GM23338 (cell line): ENCODE measurements around the gene CNOT4. TPM values are rescaled to one million over a fixed set of nuclear protein-coding genes. Genes with fewer than 3 reads are reported as not detected.

ENCODE experiments used
- ATAC-seq: fragments of 200-7000 bp; cut with Tn5 transposase; 3 replicates; pipeline ENCODE4 v1.9.1; 2020
- DNase-seq: peaks from one replicate; pipeline ENCODE4 v3.0.0-alpha.2; 2015; ENCODE audit warnings: low spot score
- H2AFZ ChIP-seq: fragments of 200-600 bp; sonication (generic); 2 replicates; pipeline ENCODE4 v1.8.0; 2016; ENCODE audit warnings: antibody characterized with exemption, mild to moderate bottlenecking, moderate library complexity
- H3F3A ChIP-seq: fragments of 200-600 bp; sonication (generic); replicated peaks from 2 replicates; pipeline ENCODE4 v1.8.0; 2017; ENCODE audit warnings: antibody characterized with exemption, mixed run types, low read depth
- H3K27ac ChIP-seq: fragments of 200-600 bp; sonication (generic); 2 replicates; pipeline ENCODE4 v1.6.1; 2016; ENCODE audit warnings: low read depth
- H3K27me3 ChIP-seq: fragments of 200-600 bp; sonication (generic); 2 replicates; pipeline ENCODE4 v1.8.0; 2016; ENCODE audit warnings: mild to moderate bottlenecking, mixed run types, moderate library complexity; ENCODE audit not compliant: insufficient read depth
- H3K36me3 ChIP-seq: fragments of 200-600 bp; sonication (generic); 2 replicates; pipeline ENCODE4 v1.8.0; 2016; ENCODE audit warnings: mild to moderate bottlenecking; ENCODE audit not compliant: insufficient read depth
- H3K4me1 ChIP-seq: fragments of 200-600 bp; sonication (generic); 2 replicates; pipeline ENCODE4 v1.8.0; 2016; ENCODE audit warnings: mild to moderate bottlenecking, moderate library complexity; ENCODE audit not compliant: insufficient read depth
- H3K4me2 ChIP-seq: fragments of 200-600 bp; sonication (generic); 2 replicates; pipeline ENCODE4 v1.7.1; 2017; ENCODE audit warnings: mixed run types
- H3K4me3 ChIP-seq: fragments of 200-600 bp; sonication (generic); 2 replicates; pipeline ENCODE4 v1.6.1; 2016; ENCODE audit warnings: mixed run types
- H3K79me2 ChIP-seq: fragments of 200-600 bp; sonication (generic); replicated peaks from 2 replicates; pipeline ENCODE4 v1.8.0; 2017; ENCODE audit warnings: mild to moderate bottlenecking; ENCODE audit not compliant: insufficient read depth
- H3K9me2 ChIP-seq: fragments of 200-600 bp; sonication (generic); 2 replicates; pipeline ENCODE4 v1.8.0; 2017; ENCODE audit not compliant: insufficient read depth
- H4K20me1 ChIP-seq: fragments of 200-600 bp; sonication (generic); replicated peaks from 2 replicates; pipeline ENCODE4 v1.8.0; 2017; ENCODE audit warnings: mild to moderate bottlenecking; ENCODE audit not compliant: insufficient read depth
- H3K27ac Mint-ChIP-seq: 2 replicates; pipeline ENCODE4 v1.8.0; 2020; ENCODE audit warnings: inconsistent platforms, mild to moderate bottlenecking, moderate library complexity, mixed read lengths
- H3K27me3 Mint-ChIP-seq: 3 replicates; pipeline ENCODE4 v1.8.0; 2022; ENCODE audit warnings: low read depth, mild to moderate bottlenecking, moderate library complexity, mixed read lengths, inconsistent platforms; ENCODE audit not compliant: insufficient read depth, poor library complexity
- H3K36me3 Mint-ChIP-seq: 3 replicates; pipeline ENCODE4 v1.8.0; 2021; ENCODE audit warnings: low read depth, mild to moderate bottlenecking, inconsistent platforms, moderate library complexity, mixed read lengths
- H3K4me1 Mint-ChIP-seq: 3 replicates; pipeline ENCODE4 v1.8.0; 2020; ENCODE audit warnings: mild to moderate bottlenecking, inconsistent platforms, mixed read lengths
- H3K4me3 Mint-ChIP-seq: 3 replicates; pipeline ENCODE4 v1.8.0; 2021; ENCODE audit warnings: moderate library complexity, mild to moderate bottlenecking, inconsistent platforms, mixed read lengths
- H3K9me3 Mint-ChIP-seq: 3 replicates; pipeline ENCODE4 v1.8.0; 2020; ENCODE audit warnings: moderate library complexity, mild to moderate bottlenecking, inconsistent platforms, mixed read lengths
- CREB1 ChIP-seq: fragments of 250-450 bp; sonication (Bioruptor Pico); IDR thresholded peaks from 2 replicates; pipeline ENCODE4 v1.5.0; 2020; ENCODE audit warnings: low read depth, mild to moderate bottlenecking, moderate library complexity
- EZH2 ChIP-seq: fragments of 200-600 bp; sonication (generic); IDR thresholded peaks from one replicate; pipeline ENCODE4 v1.8.0; 2017; ENCODE audit warnings: antibody characterized with exemption, mild to moderate bottlenecking, low read depth; ENCODE audit not compliant: unreplicated experiment
- EZH2phosphoT487 ChIP-seq: fragments of 200-600 bp; sonication (generic); IDR thresholded peaks from one replicate; pipeline ENCODE4 v1.8.1; 2018; ENCODE audit warnings: antibody characterized with exemption; ENCODE audit not compliant: unreplicated experiment
- JUNB ChIP-seq: IDR thresholded peaks from one replicate; pipeline ENCODE4 v1.6.1; 2016; ENCODE audit warnings: antibody characterized with exemption; ENCODE audit not compliant: unreplicated experiment
- NANOG ChIP-seq: IDR thresholded peaks from 2 replicates; pipeline ENCODE4 v1.6.1; 2016; ENCODE audit warnings: antibody characterized with exemption, borderline replicate concordance
- POLR2AphosphoS5 ChIP-seq: IDR thresholded peaks from 2 replicates; pipeline ENCODE4 v1.6.1; 2016; ENCODE audit warnings: antibody characterized with exemption, low read depth
- STAT1 ChIP-seq: IDR thresholded peaks from one replicate; pipeline ENCODE4 v1.6.1; 2016; ENCODE audit warnings: antibody characterized with exemption; ENCODE audit not compliant: unreplicated experiment
- ZNF114 ChIP-seq: fragments of 250-450 bp; sonication (Bioruptor Pico); IDR thresholded peaks from 2 replicates; pipeline ENCODE4 v1.5.0; 2020; ENCODE audit warnings: mild to moderate bottlenecking, moderate library complexity
- ZNF331 ChIP-seq: fragments of 250-450 bp; sonication (Bioruptor Pico); IDR thresholded peaks from 2 replicates; pipeline ENCODE4 v1.5.0; 2020; ENCODE audit warnings: low read depth, mild to moderate bottlenecking, moderate library complexity
- polyA plus RNA-seq: library from polyadenylated mRNA; unstranded; fragments of >200 nt; fragmentation: Nextera tagmentation; extraction: Ambion mirVana; gene quantifications from 2 replicates; pipeline ENCODE4 v1.2.1, GENCODE V29; 2016
- total RNA-seq: library from RNA; depleted of rRNA; stranded (reverse); fragments of >200 nt; shearing (Covaris generic); gene quantifications from 2 replicates; pipeline ENCODE4 v1.2.3, GENCODE V29; 2014
- TF ChIP-seq, protein P1 (sequence below), 2 experiments: fragments of 200-600 bp in 1 of 2; sonication (generic) in 1 of 2; conservative IDR thresholded peaks; 2 replicates each; pipeline versions ENCODE4 v1.5.1 to v1.6.1; 2016 to 2017; ENCODE audit warnings: antibody characterized with exemption in 2 of 2, low read depth in 2 of 2, mild to moderate bottlenecking in 2 of 2, moderate library complexity in 1 of 2
- TF ChIP-seq, protein P2 (sequence below): IDR thresholded peaks from one replicate; pipeline ENCODE4 v1.6.1; 2018; ENCODE audit warnings: antibody characterized with exemption; ENCODE audit not compliant: unreplicated experiment
- TF ChIP-seq, protein P3 (sequence below): IDR thresholded peaks from 2 replicates; pipeline ENCODE4 v1.6.1; 2016; ENCODE audit warnings: antibody characterized with exemption
- TF ChIP-seq, protein P4 (sequence below): fragments of 250-450 bp; sonication (Bioruptor Pico); IDR thresholded peaks from 2 replicates; pipeline ENCODE4 v1.5.0; 2020; ENCODE audit warnings: mild to moderate bottlenecking, moderate library complexity

Gene CNOT4
- total and polyA plus RNA-seq, 2 experiments from 2014 or later = 18.9 to 26.2 TPM

DNA sequence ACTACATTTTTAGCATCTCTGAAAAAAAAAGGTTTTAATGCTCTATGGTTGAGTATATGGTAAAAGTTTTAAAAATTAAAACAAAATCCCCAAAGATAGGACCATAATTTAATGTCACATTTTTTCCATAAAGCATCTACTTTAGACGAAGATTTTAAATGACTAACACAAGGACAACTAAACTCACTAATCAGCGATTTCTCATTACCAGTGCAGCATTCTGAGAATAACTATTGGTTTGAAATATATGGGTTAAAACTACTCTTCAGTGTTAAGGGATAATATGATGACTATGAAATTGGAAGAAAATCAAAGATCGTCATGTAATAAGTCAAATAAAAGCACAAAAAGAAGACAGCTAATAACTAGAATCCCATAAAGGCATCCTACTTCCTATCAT is 118.4 kb downstream of the CNOT4 start:
- Mint-ChIP-seq H3K4me1 (peaks cover 16% of the 10 kb centered on the region), H3K27me3 (no peaks in the 10 kb centered on the region), H3K36me3 (peaks cover 10% of the 10 kb centered on the region), H3K4me3 (no peak overlapping the region), H3K27ac (no peak overlapping the region), H3K9me3 (no peaks in the 10 kb centered on the region)
- no peak for ATAC-seq
- no peaks in the 10 kb centered on the region for H3K27me3 ChIP-seq
- no peak overlapping the region for H3K27ac ChIP-seq
- H3K36me3 ChIP-seq = no peaks in the 10 kb centered on the region; the same call in 1 of the 2 replicates
- H3K79me2 ChIP-seq = no peaks in the 10 kb centered on the region
- no peaks in the 10 kb centered on the region for H3K9me2 ChIP-seq
- no peaks in the 10 kb centered on the region for H4K20me1 ChIP-seq
- TF ChIP-seq, protein P1, sequence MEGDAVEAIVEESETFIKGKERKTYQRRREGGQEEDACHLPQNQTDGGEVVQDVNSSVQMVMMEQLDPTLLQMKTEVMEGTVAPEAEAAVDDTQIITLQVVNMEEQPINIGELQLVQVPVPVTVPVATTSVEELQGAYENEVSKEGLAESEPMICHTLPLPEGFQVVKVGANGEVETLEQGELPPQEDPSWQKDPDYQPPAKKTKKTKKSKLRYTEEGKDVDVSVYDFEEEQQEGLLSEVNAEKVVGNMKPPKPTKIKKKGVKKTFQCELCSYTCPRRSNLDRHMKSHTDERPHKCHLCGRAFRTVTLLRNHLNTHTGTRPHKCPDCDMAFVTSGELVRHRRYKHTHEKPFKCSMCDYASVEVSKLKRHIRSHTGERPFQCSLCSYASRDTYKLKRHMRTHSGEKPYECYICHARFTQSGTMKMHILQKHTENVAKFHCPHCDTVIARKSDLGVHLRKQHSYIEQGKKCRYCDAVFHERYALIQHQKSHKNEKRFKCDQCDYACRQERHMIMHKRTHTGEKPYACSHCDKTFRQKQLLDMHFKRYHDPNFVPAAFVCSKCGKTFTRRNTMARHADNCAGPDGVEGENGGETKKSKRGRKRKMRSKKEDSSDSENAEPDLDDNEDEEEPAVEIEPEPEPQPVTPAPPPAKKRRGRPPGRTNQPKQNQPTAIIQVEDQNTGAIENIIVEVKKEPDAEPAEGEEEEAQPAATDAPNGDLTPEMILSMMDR (conservative IDR thresholded peaks at IDR 0.05; ENCODE audit: low read depth in 2 of 2) = no peak
- TF ChIP-seq ZNF114 = no peak
- TF ChIP-seq, protein P2, sequence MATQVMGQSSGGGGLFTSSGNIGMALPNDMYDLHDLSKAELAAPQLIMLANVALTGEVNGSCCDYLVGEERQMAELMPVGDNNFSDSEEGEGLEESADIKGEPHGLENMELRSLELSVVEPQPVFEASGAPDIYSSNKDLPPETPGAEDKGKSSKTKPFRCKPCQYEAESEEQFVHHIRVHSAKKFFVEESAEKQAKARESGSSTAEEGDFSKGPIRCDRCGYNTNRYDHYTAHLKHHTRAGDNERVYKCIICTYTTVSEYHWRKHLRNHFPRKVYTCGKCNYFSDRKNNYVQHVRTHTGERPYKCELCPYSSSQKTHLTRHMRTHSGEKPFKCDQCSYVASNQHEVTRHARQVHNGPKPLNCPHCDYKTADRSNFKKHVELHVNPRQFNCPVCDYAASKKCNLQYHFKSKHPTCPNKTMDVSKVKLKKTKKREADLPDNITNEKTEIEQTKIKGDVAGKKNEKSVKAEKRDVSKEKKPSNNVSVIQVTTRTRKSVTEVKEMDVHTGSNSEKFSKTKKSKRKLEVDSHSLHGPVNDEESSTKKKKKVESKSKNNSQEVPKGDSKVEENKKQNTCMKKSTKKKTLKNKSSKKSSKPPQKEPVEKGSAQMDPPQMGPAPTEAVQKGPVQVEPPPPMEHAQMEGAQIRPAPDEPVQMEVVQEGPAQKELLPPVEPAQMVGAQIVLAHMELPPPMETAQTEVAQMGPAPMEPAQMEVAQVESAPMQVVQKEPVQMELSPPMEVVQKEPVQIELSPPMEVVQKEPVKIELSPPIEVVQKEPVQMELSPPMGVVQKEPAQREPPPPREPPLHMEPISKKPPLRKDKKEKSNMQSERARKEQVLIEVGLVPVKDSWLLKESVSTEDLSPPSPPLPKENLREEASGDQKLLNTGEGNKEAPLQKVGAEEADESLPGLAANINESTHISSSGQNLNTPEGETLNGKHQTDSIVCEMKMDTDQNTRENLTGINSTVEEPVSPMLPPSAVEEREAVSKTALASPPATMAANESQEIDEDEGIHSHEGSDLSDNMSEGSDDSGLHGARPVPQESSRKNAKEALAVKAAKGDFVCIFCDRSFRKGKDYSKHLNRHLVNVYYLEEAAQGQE = no peak
- TF ChIP-seq ZNF331 (CRISPR knock-in tag) = no peak
- no peak for TF ChIP-seq STAT1
- no peak for TF ChIP-seq CREB1 (CRISPR knock-in tag)
- no peak for TF ChIP-seq NANOG
- TF ChIP-seq, protein P3, sequence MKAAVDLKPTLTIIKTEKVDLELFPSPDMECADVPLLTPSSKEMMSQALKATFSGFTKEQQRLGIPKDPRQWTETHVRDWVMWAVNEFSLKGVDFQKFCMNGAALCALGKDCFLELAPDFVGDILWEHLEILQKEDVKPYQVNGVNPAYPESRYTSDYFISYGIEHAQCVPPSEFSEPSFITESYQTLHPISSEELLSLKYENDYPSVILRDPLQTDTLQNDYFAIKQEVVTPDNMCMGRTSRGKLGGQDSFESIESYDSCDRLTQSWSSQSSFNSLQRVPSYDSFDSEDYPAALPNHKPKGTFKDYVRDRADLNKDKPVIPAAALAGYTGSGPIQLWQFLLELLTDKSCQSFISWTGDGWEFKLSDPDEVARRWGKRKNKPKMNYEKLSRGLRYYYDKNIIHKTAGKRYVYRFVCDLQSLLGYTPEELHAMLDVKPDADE = no peak
- no peak for TF ChIP-seq EZH2
- no peak for TF ChIP-seq POLR2AphosphoS5
- TF ChIP-seq JUNB = no peak
- TF ChIP-seq, protein P4, sequence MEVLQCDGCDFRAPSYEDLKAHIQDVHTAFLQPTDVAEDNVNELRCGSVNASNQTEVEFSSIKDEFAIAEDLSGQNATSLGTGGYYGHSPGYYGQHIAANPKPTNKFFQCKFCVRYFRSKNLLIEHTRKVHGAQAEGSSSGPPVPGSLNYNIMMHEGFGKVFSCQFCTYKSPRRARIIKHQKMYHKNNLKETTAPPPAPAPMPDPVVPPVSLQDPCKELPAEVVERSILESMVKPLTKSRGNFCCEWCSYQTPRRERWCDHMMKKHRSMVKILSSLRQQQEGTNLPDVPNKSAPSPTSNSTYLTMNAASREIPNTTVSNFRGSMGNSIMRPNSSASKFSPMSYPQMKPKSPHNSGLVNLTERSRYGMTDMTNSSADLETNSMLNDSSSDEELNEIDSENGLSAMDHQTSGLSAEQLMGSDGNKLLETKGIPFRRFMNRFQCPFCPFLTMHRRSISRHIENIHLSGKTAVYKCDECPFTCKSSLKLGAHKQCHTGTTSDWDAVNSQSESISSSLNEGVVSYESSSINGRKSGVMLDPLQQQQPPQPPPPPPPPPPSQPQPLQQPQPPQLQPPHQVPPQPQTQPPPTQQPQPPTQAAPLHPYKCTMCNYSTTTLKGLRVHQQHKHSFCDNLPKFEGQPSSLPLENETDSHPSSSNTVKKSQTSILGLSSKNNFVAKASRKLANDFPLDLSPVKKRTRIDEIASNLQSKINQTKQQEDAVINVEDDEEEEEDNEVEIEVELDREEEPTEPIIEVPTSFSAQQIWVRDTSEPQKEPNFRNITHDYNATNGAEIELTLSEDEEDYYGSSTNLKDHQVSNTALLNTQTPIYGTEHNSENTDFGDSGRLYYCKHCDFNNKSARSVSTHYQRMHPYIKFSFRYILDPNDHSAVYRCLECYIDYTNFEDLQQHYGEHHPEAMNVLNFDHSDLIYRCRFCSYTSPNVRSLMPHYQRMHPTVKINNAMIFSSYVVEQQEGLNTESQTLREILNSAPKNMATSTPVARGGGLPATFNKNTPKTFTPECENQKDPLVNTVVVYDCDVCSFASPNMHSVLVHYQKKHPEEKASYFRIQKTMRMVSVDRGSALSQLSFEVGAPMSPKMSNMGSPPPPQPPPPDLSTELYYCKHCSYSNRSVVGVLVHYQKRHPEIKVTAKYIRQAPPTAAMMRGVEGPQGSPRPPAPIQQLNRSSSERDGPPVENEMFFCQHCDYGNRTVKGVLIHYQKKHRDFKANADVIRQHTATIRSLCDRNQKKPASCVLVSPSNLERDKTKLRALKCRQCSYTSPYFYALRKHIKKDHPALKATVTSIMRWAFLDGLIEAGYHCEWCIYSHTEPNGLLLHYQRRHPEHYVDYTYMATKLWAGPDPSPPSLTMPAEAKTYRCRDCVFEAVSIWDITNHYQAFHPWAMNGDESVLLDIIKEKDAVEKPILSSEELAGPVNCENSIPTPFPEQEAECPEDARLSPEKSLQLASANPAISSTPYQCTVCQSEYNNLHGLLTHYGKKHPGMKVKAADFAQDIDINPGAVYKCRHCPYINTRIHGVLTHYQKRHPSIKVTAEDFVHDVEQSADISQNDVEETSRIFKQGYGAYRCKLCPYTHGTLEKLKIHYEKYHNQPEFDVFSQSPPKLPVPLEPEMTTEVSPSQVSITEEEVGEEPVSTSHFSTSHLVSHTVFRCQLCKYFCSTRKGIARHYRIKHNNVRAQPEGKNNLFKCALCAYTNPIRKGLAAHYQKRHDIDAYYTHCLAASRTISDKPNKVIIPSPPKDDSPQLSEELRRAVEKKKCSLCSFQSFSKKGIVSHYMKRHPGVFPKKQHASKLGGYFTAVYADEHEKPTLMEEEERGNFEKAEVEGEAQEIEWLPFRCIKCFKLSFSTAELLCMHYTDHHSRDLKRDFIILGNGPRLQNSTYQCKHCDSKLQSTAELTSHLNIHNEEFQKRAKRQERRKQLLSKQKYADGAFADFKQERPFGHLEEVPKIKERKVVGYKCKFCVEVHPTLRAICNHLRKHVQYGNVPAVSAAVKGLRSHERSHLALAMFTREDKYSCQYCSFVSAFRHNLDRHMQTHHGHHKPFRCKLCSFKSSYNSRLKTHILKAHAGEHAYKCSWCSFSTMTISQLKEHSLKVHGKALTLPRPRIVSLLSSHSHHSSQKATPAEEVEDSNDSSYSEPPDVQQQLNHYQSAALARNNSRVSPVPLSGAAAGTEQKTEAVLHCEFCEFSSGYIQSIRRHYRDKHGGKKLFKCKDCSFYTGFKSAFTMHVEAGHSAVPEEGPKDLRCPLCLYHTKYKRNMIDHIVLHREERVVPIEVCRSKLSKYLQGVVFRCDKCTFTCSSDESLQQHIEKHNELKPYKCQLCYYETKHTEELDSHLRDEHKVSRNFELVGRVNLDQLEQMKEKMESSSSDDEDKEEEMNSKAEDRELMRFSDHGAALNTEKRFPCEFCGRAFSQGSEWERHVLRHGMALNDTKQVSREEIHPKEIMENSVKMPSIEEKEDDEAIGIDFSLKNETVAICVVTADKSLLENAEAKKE (CRISPR knock-in tag) = no peak
- no peak for TF ChIP-seq EZH2phosphoT487
- H3K4me3 ChIP-seq = no peak overlapping the region
- H3F3A ChIP-seq = no peaks in the 10 kb centered on the region
- DNase-seq = no peak
- no peak overlapping the region for H2AFZ ChIP-seq
- H3K4me1 ChIP-seq = peaks cover 22% of the 10 kb centered on the region
- no peak overlapping the region for H3K4me2 ChIP-seq
